GM12878 (cell line): ENCODE measurements around the gene DACH1. TPM values are rescaled to one million over a fixed set of nuclear protein-coding genes. Genes with fewer than 3 reads are reported as not detected.

Experiments
- ATAC-seq: fragments of 200-7000 bp; cut with Tn5 transposase; 3 replicates; pipeline ENCODE4 v1.9.1; 2020; ENCODE audit warnings: mild to moderate bottlenecking, moderate library complexity
- BruUV-seq: library from RNA; stranded (reverse); fragments of 400-500 nt; replicated peaks from 2 replicates; lab custom pipeline; 2021; lab: Mats Ljungman, UMichigan
- CTCF ChIA-PET: fragments of 300-600 bp; sonication (Branson Sonifier 250); formaldehyde crosslinking; extraction: SDS; loops from one replicate; lab custom pipeline; 2021; ENCODE audit warnings: inconsistent platforms; lab: Yijun Ruan, JAX
- POLR2A ChIA-PET: fragments of 350-600 bp; formaldehyde crosslinking; extraction: SDS; loops from one replicate; lab custom pipeline; 2021; ENCODE audit warnings: inconsistent platforms; lab: Charles Lee
- RAD21 ChIA-PET: fragments of 300-600 bp; sonication (Branson Sonifier 250); formaldehyde crosslinking; loops from one replicate; lab custom pipeline; 2023; ENCODE audit warnings: antibody characterized with exemption; ENCODE audit not compliant: unreplicated experiment; lab: Charles Lee
- SMC1A ChIA-PET: fragments of 300-600 bp; sonication (Branson Sonifier 250); formaldehyde crosslinking; loops from one replicate; lab custom pipeline; 2023; ENCODE audit not compliant: unreplicated experiment, uncharacterized antibody; lab: Charles Lee
- DNase-seq: peaks from one replicate; pipeline ENCODE4 v3.0.0-alpha.2; 2011; ENCODE audit warnings: low read depth, low spot score
- FAIRE-seq: peaks from 3 replicates; lab custom pipeline; 2011; peaks lifted over from hg19 to GRCh38; lab: Jason Lieb, UNC
- H2AFZ ChIP-seq: 2 replicates; pipeline ENCODE4 v1.6.0; 2011; ENCODE audit warnings: low read depth, low read length, control low read depth; ENCODE audit not compliant: control insufficient read depth
- H3K27ac ChIP-seq: 2 replicates; pipeline ENCODE4 v1.5.1; 2011; ENCODE audit warnings: control low read depth; ENCODE audit not compliant: control insufficient read depth, insufficient read depth
- H3K27me3 ChIP-seq, 2 experiments: replicated peaks in 1 of 2; 2 replicates each; pipeline versions ENCODE4 v1.6.0 to v1.6.1; 2011; ENCODE audit warnings: low read length in 1 of 2; ENCODE audit not compliant: control insufficient read depth in 2 of 2, insufficient read depth in 2 of 2
- H3K36me3 ChIP-seq, 2 experiments: 2 replicates each; pipeline ENCODE4 v1.5.1; 2011; ENCODE audit warnings: low read length in 1 of 2; ENCODE audit not compliant: control insufficient read depth in 2 of 2, insufficient read depth in 2 of 2
- H3K4me1 ChIP-seq: 2 replicates; pipeline ENCODE4 v1.6.1; 2011; ENCODE audit warnings: mild to moderate bottlenecking, low read length, moderate library complexity, mixed read lengths; ENCODE audit not compliant: control insufficient read depth, insufficient read depth
- H3K4me2 ChIP-seq: 2 replicates; pipeline ENCODE4 v1.6.0; 2011; ENCODE audit warnings: control low read depth; ENCODE audit not compliant: control insufficient read depth, insufficient read depth
- H3K4me3 ChIP-seq: fragments of 200-600 bp; sonication (generic); 2 replicates; pipeline ENCODE4 v1.5.1; 2016
- H3K79me2 ChIP-seq: 2 replicates; pipeline ENCODE4 v1.6.0; 2011; ENCODE audit warnings: low read length; ENCODE audit not compliant: control insufficient read depth, insufficient read depth
- H3K9ac ChIP-seq: 2 replicates; pipeline ENCODE4 v1.8.0; 2011; ENCODE audit warnings: low read length, control low read depth, mixed read lengths; ENCODE audit not compliant: control insufficient read depth, insufficient read depth
- H3K9me3 ChIP-seq: replicated peaks from 3 replicates; pipeline ENCODE4 v1.5.1; 2011; ENCODE audit warnings: mild to moderate bottlenecking, low read length; ENCODE audit not compliant: control insufficient read depth, insufficient read depth
- H4K20me1 ChIP-seq: 2 replicates; pipeline ENCODE4 v1.6.0; 2011; ENCODE audit not compliant: control insufficient read depth, insufficient read depth
- BACH1 ChIP-seq: fragments of 450-650 bp; IDR thresholded peaks from 2 replicates; pipeline ENCODE4 v1.6.1; 2017; ENCODE audit warnings: mild to moderate bottlenecking, borderline replicate concordance
- CHD1 ChIP-seq: IDR thresholded peaks from 2 replicates; pipeline ENCODE4 v1.6.1; 2012; ENCODE audit warnings: low read depth, low read length, improper control_type of control experiment
- KDM1A ChIP-seq: fragments of 200-600 bp; sonication (generic); IDR thresholded peaks from 2 replicates; pipeline ENCODE4 v1.6.1; 2016; ENCODE audit warnings: borderline replicate concordance
- KLF5 ChIP-seq: fragments of 450-650 bp; IDR thresholded peaks from 2 replicates; pipeline ENCODE4 v1.6.1; 2014; ENCODE audit warnings: mild to moderate bottlenecking; ENCODE audit not compliant: partially characterized antibody
- MEF2A ChIP-seq: IDR thresholded peaks from 2 replicates; pipeline ENCODE4 v1.6.1; 2011; ENCODE audit warnings: low read depth, mild to moderate bottlenecking, low read length, moderate library complexity; ENCODE audit not compliant: insufficient read depth
- SRF ChIP-seq, 2 experiments: IDR thresholded peaks; 2 replicates each; pipeline ENCODE4 v1.6.1; 2011; ENCODE audit warnings: low read depth in 2 of 2, low read length in 2 of 2, mild to moderate bottlenecking in 1 of 2, moderate library complexity in 1 of 2
- TBL1XR1 ChIP-seq: IDR thresholded peaks from 2 replicates; pipeline ENCODE4 v1.6.1; 2012; ENCODE audit warnings: low read depth, low read length, improper control_type of control experiment
- WRNIP1 ChIP-seq: IDR thresholded peaks from 2 replicates; pipeline ENCODE4 v1.6.1; 2011; ENCODE audit warnings: low read depth, low read length, improper control_type of control experiment, borderline replicate concordance
- ZBTB33 ChIP-seq: fragments of 450-650 bp; IDR thresholded peaks from 2 replicates; pipeline ENCODE4 v1.6.1; 2017; ENCODE audit warnings: mild to moderate bottlenecking
- ZBTB4 ChIP-seq: fragments of 450-650 bp; formaldehyde crosslinking; IDR thresholded peaks from 2 replicates; pipeline ENCODE4 v1.4.0; 2022; ENCODE audit warnings: mild to moderate bottlenecking, moderate library complexity
- ZNF207 ChIP-seq: fragments of 450-650 bp; IDR thresholded peaks from 2 replicates; pipeline ENCODE4 v1.6.1; 2014; ENCODE audit warnings: antibody characterized with exemption, mild to moderate bottlenecking, borderline replicate concordance
- ZZZ3 ChIP-seq: IDR thresholded peaks from 2 replicates; pipeline ENCODE4 v1.6.1; 2011; ENCODE audit warnings: low read depth; ENCODE audit not compliant: control insufficient read depth, insufficient read length
- WGBS: methylation state at CpG from one replicate; pipeline ENCODE4 v1.1.6; 2016; ENCODE audit warnings: low lambda C conversion rate; ENCODE audit not compliant: insufficient replicate concordance, insufficient coverage; ENCODE audit errors: missing lambda C conversion rate; 5-methylcytosine and 5-hydroxymethylcytosine counted together
- in situ Hi-C: fragments of 300-500 bp; cut with MboI; formaldehyde crosslinking; loops from 9 replicates; pipeline ENCODE4 v1.14.3; 2018; ENCODE audit warnings: mixed read lengths
- intact Hi-C: fragments of 100-400 bp; cut with micrococcal nuclease; formaldehyde crosslinking; loops from one replicate; pipeline ENCODE4 v1.14.2; 2022; ENCODE audit not compliant: unreplicated experiment
- polyA plus RNA-seq, 11 experiments: library from polyadenylated mRNA; depleted of rRNA in 4 of 11; unstranded in 6 of 11; stranded (reverse) in 5 of 11; fragments of >200 nt; fragmentation: Nextera tagmentation in 4 of 11; fragmentation: Illumina TruSeq in 1 of 11; extraction: Ambion mirVana in 4 of 11; extraction: Trizol in 1 of 11; gene quantifications; 1 replicate in 1 of 11; 2 replicates in 10 of 11; pipeline versions ENCODE4 v1.2.1 to v1.2.3, GENCODE V29; 2011 to 2016; ENCODE audit warnings: inconsistent platforms in 2 of 11, missing spikeins in 2 of 11, low read depth in 1 of 11
- total RNA-seq, 4 experiments: library from RNA; depleted of rRNA in 3 of 4; stranded (reverse); fragments of >200 nt in 3 of 4; fragmentation: Illumina TruSeq in 1 of 4; extraction: Trizol in 1 of 4; gene quantifications; 2 replicates each; pipeline versions ENCODE4 v1.2.1 to v1.2.3, GENCODE V29; 2013 to 2021
- TF ChIP-seq, protein P1 (sequence below): IDR thresholded peaks from 2 replicates; pipeline ENCODE4 v1.6.1; 2011; ENCODE audit warnings: borderline replicate concordance, low read depth, mild to moderate bottlenecking, moderate library complexity, mixed read lengths, low read length; ENCODE audit not compliant: insufficient read depth; ENCODE audit errors: extremely low read length

The DACH1 gene
- total and polyA plus RNA-seq, 10 of the 15 experiments (the other 5 are each of a cell fraction or from before 2014, with no cell fraction given), result 0.05 TPM; not detected in 9

DNA sequence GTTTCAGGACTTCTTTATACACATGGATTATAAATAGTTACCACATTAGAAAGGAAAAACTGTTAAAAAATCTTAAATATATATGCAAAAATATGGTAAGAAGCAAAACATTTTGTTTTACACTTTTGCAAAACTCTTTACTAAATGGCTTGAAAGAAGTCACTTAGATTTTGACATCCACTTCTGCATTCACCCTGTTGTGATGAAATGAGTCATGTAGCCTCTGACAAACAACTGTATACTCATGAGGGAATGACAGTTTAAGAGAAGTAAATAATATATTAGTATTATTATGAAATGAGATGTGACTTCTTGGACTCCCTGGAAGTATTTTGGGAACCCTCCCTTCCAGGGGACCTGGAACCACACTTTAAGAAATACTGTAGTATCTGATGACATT lies 275.6 kb downstream of the DACH1 start:
- ChIA-PET POLR2A (no interaction called here), CTCF (no interaction called here), SMC1A (no interaction called here), RAD21 (no interaction called here)
- in situ Hi-C loops, result no loop called here
- Histone ChIP-seq H4K20me1 (no peaks in the 10 kb centered on the region), H3K27me3 (no peaks in the 10 kb centered on the region), H2AFZ (no peak overlapping the region), H3K4me1 (no peaks in the 10 kb centered on the region), H3K4me3 (no peak overlapping the region), H3K79me2 (no peaks in the 10 kb centered on the region), H3K27ac (no peak overlapping the region), H3K4me2 (no peak overlapping the region), H3K9me3 (no peaks in the 10 kb centered on the region), H3K36me3 (no peaks in the 10 kb centered on the region), H3K9ac (no peak overlapping the region)
- FAIRE-seq, result no peak
- TF ChIP-seq BACH1, result no peak
- TF ChIP-seq SRF (IDR thresholded peaks at IDR 0.05; ENCODE audit: low read depth in 2 of 2, low read length in 2 of 2), result no peak
- no peak for TF ChIP-seq TBL1XR1
- TF ChIP-seq KLF5, result no peak
- TF ChIP-seq, protein P1, sequence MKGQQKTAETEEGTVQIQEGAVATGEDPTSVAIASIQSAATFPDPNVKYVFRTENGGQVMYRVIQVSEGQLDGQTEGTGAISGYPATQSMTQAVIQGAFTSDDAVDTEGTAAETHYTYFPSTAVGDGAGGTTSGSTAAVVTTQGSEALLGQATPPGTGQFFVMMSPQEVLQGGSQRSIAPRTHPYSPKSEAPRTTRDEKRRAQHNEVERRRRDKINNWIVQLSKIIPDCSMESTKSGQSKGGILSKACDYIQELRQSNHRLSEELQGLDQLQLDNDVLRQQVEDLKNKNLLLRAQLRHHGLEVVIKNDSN, result no peak
- TF ChIP-seq KDM1A, result no peak
- TF ChIP-seq WRNIP1, result no peak
- no TSS peak for BruUV-seq
- intact Hi-C loops, result no loop called here
- ATAC-seq, result no peak
- no peak for DNase-seq

DNA sequence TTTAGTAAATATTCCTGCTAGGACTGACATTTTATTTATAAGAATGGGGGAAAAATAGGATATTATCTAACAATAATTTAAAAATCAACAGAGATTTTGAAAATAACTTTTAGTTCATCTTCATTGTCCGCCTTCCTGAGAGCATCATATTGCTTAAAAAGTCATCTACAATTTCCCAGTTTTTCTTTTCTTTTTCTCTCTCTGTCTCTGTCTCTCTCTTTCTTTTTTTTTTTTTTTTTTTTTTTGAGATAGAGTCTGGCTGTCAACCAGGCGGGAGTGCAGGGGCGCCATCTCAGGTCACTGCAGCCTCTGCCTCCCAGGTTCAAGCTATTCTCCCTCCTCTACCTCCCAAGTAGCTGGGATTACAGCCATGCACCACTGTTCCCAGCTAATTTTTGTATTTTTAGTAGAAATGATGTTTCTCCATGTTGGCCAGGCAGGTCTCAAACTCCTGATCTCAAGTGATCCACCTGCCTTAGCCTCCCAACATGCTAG lies 276.3 kb downstream of the DACH1 start:
- WGBS, result 20% methylated on average over 3 of the region's 3 CpGs
- RAD21 ChIA-PET, result no interaction called here
- no peaks in the 10 kb centered on the region for H3K36me3 ChIP-seq
- H3K79me2 ChIP-seq, result no peaks in the 10 kb centered on the region
- POLR2A ChIA-PET, result no interaction called here
- ATAC-seq (no peak), DNase-seq (no peak), FAIRE-seq (no peak)
- CTCF ChIA-PET, result no interaction called here
- intact Hi-C loops, result no loop called here
- no peak overlapping the region for H3K9ac ChIP-seq
- no peaks in the 10 kb centered on the region for H3K27me3 ChIP-seq
- H3K27ac ChIP-seq, result no peak overlapping the region
- no peak overlapping the region for H3K4me2 ChIP-seq
- no peaks in the 10 kb centered on the region for H4K20me1 ChIP-seq
- H2AFZ ChIP-seq, result no peak overlapping the region
- SMC1A ChIA-PET, result no interaction called here
- in situ Hi-C loops, result no loop called here
- no peak overlapping the region for H3K4me3 ChIP-seq
- no peaks in the 10 kb centered on the region for H3K4me1 ChIP-seq
- BruUV-seq, result no TSS peak
- no peaks in the 10 kb centered on the region for H3K9me3 ChIP-seq
- no peak for TF ChIP-seq CHD1
- TF ChIP-seq ZBTB33, result no peak
- TF ChIP-seq ZZZ3, result no peak
- no peak for TF ChIP-seq ZBTB4 (CRISPR knock-in tag)
- no peak for TF ChIP-seq MEF2A
- TF ChIP-seq ZNF207, result no peak
